Mesenteric fat pad (tissue), 1 donor: ENCODE data around the gene EPB41L4A. TPM values are rescaled to one million over a fixed set of nuclear protein-coding genes. Genes with fewer than 3 reads are reported as not detected.

ENCODE experiments used
- DNase-seq: peaks from one replicate; pipeline ENCODE4 v3.0.0-alpha.2; 2020; ENCODE audit warnings: low spot score
- total RNA-seq: library from RNA; stranded (reverse); fragmentation: NEBNext Ultra II Directional; extraction: Animal tissue kit (Norgen Biotek cat#: 25700); gene quantifications from one replicate; pipeline ENCODE4 v1.2.1, GENCODE V29; 2021
- donor health status: DM: yes; HTN: yes; CAD: no.

Gene EPB41L4A
- total RNA-seq, 1 donor from 2014 or later = 30.2 TPM

DNA sequence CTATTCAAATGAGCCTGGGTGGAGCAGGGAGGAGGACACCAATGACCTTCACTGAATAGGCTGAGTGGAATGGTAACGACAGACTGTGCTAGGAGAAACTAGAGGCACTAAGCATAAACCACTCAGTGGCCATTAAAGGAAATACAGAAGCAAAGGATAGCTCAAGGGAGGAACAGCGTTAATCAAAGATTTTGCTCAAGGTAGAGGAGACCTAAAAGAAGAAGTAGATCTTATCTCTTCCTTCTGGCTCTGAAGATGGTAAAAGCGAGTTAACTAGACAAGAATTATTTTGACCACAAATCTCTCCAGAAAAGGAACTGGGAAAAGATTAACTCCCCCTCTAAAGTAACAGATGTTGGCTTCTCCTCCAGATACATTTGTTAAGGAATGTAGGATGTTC is 299.6 kb downstream of the EPB41L4A start:
- no peak for DNase-seq

DNA sequence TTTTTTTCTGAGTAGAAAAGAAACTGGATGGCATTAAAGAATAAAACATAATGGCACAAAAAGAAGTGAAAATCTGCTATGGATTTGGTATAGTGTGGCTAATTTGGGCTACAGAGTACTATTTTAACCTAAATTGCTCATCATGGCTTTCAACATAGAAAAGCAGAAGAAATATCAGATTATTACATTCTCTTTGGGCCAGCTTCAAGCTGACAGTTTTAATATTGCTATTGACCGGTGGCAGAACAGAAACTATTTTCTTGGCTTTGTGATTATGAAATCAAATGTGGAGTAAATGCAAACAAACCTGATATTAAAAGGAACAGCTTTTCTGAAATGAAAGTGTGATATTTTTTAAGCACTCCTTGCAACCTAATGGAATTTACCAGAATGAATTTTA is 301.5 kb downstream of the EPB41L4A start:
- no peak for DNase-seq

DNA sequence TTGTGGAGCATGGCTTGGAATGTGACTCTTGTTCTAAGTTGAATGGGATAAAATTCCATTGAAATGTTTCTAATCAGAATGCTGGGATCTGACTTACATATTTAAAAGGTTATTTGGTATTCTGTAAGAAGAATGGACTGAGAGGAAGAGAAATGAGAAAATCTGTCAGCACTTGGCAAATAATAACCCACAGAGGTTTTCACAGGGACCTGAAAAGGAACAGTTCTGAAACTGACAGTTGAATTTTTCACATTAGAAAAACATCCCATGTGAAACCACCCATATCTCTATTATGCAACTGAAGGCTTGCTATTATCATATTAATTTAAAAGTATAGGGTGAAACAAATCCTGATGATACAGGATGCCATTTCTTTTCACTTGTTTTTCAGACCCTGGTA is 302.7 kb downstream of the EPB41L4A start:
- DNase-seq = no peak

DNA sequence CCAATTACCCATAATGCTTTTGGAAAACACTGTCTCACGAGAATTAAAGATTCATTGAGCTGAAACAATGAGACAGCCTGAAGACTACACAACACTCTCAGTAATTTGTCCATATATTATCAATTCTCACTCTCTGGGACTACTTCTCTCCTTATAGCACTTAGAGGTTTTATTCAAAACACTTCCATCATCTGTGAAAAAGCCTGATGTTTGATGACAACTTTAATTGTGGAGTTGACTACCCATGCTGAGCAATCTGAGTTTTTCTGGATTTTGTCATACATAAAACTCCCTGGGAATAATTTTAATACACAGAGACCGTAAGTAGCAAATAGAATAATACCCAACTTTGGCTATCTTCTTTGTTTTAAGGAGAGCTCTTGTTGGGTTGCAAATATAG is 305.5 kb downstream of the EPB41L4A start:
- DNase-seq = no peak
